ENCODE results near the gene ADPRS. TPM values are rescaled to one million over a fixed set of nuclear protein-coding genes. Genes with fewer than 3 reads are reported as not detected.

The ADPRS gene
- total RNA-seq, 1 donor from 2014 or later: 46.9 TPM

GRCh38 chr1:36087233-36088123 lies 1.2 kb upstream of the ADPRS start:
- no peak for DNase-seq (ENCODE audit: low read depth)

- no peak for DNase-seq (ENCODE audit: low read depth)
These were observed 471 bp upstream of the ADPRS start for GRCh38 chr1:36088265-36088576.

DNA sequence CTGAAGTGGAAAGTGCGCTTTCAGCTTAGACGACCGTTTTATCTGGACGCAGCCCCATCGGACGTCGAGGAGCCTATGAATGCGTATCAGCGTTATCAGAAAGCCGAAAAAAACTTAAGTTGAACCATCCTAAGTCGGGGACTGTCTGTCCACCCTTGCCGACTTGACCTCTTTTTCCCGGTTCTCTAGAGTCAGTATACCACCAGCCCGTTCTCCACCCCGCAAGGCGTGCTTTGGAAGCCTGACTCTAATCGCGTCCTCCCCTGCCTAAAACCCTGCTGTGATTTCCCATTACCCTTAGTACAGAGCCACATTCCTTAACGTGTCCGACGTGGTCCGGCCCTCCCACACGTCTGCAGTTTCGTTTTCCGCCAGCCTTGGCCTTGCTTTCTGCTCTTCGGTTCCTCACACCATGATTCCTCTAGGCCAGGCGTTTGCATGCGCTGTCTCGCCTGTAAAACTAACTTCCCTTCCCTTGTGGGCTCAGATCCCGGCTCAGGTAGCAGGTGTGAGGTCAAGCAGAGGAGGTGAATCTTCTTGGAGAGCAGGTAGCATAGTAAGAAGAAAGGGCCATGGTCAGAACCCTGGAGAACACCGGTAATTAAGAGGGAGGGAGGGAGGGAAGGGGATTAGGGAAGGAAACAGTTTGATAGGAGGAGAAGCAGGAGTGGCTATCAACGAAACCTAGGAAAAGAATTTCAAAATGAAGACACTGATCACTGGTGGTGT lies 865 bp downstream of the ADPRS start:
- peak; percentile 51 for DNase-seq (ENCODE audit: low read depth)

- no peak for DNase-seq (ENCODE audit: low read depth)
These were observed 2.4 kb downstream of the ADPRS start for GRCh38 chr1:36091141-36091540.

- no peak for DNase-seq (ENCODE audit: low read depth)
These were observed 3.0 kb downstream of the ADPRS start for GRCh38 chr1:36091698-36092097.

DNA sequence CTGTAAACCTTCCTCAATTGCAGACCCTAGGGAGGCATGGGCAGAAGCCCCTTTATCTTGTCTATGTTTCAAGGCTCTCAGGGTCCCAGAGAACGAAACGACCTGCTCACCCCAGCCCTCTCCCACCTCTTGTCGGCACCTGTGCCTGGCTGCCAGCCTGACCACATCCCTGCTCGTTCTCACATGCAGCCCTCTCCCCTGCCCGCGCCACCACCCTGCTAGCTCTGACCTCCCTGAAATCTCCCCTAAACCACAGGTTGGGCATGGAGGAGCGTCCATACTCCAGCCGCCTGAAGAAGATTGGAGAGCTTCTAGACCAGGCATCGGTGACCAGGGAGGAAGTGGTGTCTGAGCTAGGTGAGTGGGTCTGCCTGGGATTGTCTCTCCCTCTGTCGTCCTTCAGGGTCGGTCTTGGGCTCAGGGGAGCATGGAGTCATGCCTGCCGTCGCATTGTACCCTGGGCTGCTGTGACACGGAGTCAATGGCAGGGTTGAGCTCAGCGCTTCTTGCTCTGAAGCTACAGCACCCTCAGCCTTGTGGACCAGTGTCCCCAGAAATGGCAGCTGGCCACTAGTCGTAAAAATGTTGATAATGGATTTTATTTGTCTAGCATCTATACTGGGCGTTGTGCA lies 3.6 kb downstream of the ADPRS start:
- no peak for DNase-seq (ENCODE audit: low read depth)

- DNase-seq (ENCODE audit: low read depth): no peak
These were observed 4.1 kb downstream of the ADPRS start for GRCh38 chr1:36092798-36093185.

DNA sequence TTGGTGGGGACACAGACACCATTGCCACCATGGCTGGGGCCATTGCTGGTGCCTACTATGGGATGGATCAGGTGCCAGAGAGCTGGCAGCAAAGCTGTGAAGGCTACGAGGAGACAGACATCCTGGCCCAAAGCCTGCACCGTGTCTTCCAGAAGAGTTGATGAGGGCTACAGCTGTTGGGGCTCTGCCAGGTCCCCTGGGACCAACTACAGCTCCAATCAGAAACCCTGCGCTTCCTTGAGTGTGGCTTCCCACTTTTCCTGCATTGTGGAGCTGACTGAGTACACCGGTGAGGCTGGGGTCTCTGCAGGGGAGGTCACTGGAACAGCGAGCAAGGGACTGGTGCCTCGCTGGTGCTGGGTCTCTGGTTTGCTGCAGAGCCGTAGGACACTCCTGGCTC lies 4.5 kb downstream of the ADPRS start:
- no peak for DNase-seq (ENCODE audit: low read depth)

DNA sequence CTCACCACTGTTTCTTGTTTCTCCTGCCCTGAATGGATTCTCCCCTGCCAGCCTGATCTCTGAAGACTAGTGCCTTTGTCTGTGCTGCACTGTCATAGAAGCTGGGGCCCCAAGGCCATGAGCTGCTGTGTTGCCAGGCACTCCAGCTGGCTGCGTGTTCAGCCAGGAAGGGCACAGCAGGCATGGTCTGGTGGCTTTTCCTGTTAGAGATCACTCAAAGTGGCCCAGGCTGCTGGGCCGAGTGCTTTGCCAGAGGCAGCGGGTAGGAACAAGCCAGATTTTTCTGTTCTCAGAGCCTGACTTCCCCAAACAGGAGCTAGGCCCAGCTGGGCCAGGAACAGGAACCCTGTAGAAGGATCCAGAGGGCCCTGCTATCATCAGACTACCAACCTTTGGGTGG lies 5.2 kb downstream of the ADPRS start:
- no peak for DNase-seq (ENCODE audit: low read depth)

DNA sequence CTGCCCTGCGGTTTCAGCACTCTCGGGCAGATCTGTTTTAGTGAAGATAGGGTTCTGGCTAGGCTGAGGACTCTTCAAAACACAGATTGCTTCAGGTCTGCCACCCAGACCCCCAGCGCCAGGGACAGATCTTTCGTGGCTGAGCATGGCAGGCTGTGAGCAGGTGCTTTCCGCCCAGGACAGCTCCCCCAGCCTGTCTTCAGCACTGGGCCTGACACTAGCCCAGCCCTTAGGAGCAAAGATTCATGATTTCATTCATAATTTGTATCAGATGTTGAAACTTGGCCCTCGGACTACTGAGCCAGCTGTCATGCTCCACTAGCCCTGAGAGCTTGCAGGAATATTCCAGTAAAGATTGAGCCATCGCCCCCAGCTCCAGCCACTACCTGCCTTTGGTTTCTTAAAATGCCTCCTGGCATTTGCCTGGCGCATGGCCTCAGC lies 5.9 kb downstream of the ADPRS start:
- DNase-seq (ENCODE audit: low read depth): peak; percentile 80

DNA sequence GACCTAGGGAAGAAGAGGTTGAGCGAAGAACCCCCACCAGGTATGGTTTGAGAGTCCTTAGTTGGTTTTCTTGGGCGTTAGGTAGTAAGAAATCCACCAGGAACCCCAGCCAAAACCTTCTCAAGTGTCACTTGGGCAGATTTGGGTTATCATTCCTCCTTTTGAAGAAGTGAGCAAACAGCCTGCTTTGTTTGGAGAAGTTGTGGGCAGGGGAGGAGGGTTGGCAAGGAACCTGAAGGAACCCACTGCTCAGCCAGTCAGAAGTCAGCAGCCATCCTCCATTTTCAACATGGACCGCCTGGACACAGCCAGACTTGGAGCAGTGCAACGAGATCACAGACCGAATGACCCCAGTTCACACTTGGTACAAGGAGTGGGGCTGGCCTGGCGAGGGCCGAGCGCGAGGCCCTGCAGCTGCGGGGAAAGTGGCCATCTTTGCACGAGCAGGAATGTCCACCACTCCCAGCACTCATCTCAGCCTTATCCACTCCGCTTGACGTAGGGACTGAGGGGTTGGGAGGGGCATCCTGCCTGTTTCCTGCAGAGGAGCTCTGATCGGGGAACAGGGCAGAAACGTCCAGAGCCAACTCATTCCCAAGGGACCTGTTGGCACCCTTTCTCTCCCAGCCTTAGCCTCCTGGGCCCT lies 7.2 kb downstream of the ADPRS start:
- DNase-seq (ENCODE audit: low read depth): no peak

DNA sequence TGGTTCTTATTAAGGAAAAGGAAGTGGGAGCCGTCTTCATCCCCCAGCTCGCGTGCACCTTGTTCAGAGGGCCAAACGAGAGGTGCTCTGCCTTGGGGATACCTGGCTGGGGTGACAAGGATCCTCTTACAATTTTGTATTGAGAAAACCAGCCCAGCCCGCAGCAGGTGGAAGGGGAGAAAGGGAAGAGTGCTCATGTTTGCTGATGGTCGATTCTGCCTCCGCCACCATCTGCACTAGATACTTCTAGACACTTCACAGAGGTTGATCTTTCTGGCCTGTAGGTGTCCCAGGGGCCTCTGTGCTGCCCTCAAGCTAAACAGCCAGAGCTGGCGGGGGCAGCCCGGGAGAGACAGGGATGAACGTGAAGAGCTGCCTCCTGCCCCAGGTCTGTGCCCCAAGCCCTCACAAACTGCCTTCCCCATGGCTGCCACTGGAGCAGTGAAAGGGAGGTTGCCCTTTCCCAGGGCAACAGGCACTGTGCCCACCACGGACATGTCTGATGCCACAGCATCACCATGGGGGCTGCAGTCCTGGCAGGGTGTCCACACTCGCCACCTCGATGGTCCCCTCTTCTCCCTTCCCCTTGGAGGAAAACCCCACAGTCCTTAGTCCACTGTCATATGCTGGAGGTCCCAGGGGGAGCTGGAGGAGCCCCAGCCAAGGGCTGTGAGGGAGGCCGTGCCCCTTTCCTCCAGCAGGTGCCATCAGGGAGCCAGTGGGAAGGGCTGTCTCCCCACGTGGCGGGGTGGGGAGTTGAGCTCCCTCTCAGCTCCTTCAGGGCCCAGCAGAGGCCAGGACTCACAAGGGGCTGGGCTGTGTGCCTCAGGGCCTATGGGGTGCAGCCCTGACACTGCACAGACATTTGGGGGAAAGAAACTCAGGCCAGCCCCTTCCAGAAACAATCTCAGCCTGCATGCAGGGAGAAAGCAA lies 8.1 kb downstream of the ADPRS start:
- DNase-seq (ENCODE audit: low read depth): no peak

- no peak for DNase-seq (ENCODE audit: low read depth)
These were observed 9.2 kb downstream of the ADPRS start for GRCh38 chr1:36097693-36098585.

DNA sequence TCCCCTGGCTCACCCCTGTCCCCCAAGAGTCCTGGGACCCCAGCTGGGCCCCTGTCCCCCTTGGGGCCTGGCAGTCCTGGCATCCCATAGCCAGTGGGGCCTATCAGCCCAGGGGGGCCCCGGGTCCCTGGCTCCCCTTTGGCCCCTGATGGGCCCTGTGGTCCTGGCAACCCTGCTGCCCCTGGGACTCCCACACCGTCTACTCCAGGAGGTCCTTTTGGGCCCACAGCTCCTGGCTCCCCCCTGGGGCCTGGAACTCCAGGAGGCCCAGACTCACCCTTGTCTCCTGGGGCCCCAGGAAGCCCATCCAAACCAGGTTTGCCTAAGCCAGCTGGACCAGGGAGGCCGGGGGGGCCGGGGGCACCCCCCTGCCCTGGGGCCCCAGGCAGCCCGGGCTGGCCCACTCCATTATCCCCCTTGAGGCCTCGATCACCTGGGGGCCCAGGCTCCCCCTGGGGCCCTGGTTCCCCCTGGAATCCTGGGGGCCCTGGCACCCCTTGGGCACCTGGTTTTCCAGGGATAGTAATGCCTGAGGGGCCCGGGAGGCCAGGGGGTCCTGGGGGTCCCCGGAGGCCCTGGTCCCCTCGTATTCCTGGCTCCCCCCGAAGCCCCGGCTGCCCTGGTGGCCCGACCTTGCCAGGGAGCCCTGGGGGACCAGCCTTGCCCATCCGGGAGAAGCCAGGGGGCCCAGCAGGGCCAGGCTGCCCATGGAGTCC lies 10.1 kb downstream of the ADPRS start:
- no peak for DNase-seq (ENCODE audit: low read depth)

GRCh38 chr1:36099681-36100341 lies 11.1 kb downstream of the ADPRS start:
- DNase-seq (ENCODE audit: low read depth): peak; percentile 38

- no peak for DNase-seq (ENCODE audit: low read depth)
These were observed 11.7 kb downstream of the ADPRS start for GRCh38 chr1:36100376-36100775.

GRCh38 chr1:36101546-36101945 lies 12.9 kb downstream of the ADPRS start:
- DNase-seq (ENCODE audit: low read depth): no peak

DNA sequence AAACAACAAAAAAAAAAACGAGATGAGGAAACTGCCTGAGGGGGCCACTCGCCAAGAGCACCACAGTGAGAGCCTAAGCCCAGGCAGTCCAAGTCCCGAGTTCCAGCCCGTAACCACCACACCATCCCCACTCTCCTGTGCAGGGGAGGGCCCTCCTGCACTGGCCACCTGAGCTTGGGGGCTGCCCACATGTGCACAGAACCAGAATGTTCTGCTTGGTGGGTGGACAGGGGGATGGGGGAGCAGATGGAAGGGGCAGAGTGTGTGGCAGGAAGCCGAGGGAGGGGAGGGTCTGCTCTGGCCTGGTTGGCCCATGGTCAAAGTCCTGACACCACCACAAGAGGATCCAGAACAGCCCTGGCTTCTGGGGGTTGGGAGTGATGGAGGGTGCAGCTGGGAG lies 17.6 kb downstream of the ADPRS start:
- DNase-seq (ENCODE audit: low read depth): no peak

DNA sequence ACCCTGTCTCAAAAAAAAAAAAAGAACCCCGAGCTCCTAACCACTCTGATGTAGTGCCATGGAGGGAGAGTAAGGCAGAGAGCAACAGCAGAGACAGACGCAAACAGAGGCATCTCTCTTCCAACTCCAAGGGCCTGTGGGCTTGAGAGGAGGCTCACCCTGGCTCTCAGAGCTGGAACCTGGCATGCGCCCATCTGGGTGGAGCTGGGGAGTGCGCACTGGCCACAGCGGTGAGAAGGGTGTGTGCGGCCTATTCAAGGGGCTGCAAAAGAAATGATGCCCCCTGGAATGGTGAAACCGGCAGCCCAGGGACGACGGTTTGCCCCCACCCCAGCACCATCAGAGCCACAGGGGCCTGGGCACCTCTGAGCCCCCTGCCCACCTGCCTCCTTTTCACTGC lies 18.7 kb downstream of the ADPRS start:
- DNase-seq (ENCODE audit: low read depth): no peak

Measured in renal cortical epithelial cell (primary cell).